Umbilical cord (tissue), 2 donors: ENCODE measurements around the gene GSK3B. TPM values are rescaled to one million over a fixed set of nuclear protein-coding genes. Genes with fewer than 3 reads are reported as not detected.
"Not testable (repeated sequence)": the region's sequence is repeated elsewhere in the genome, so short reads cannot be mapped to it uniquely, and the experiment has no call there.

ENCODE experiments used
- DNase-seq: peaks from one replicate; pipeline ENCODE4 v3.0.0-alpha.2; 2015; ENCODE audit warnings: low spot score
- total RNA-seq: library from RNA; depleted of rRNA; stranded (reverse); fragments of >200 nt; gene quantifications from one replicate; pipeline ENCODE4 v1.2.3, GENCODE V29; 2014; ENCODE audit warnings: low replicate concordance; ENCODE audit not compliant: insufficient read depth

GSK3B gene
- total RNA-seq, 1 donor from 2014 or later = 43.1 TPM

GRCh38 chr3:120017692-120018091 is 76.6 kb downstream of the GSK3B start:
- DNase-seq = no peak

- DNase-seq = no peak
Measured at GRCh38 chr3:120013481-120013880, 80.8 kb downstream of the GSK3B start.

- not testable (repeated sequence) for DNase-seq
Measured at GRCh38 chr3:120005741-120006140, 88.5 kb downstream of the GSK3B start.

- not testable (repeated sequence) for DNase-seq
Measured at GRCh38 chr3:120004008-120004498, 90.2 kb downstream of the GSK3B start.

- no peak for DNase-seq
Measured at GRCh38 chr3:119998166-119998565, 96.1 kb downstream of the GSK3B start.

GRCh38 chr3:119990888-119991287 is 103.4 kb downstream of the GSK3B start:
- DNase-seq = no peak

- DNase-seq = no peak
Measured at GRCh38 chr3:119989981-119990655, 104.1 kb downstream of the GSK3B start.

- not testable (repeated sequence) for DNase-seq
Measured at GRCh38 chr3:119986812-119987211, 107.4 kb downstream of the GSK3B start.

- no peak for DNase-seq
Measured at GRCh38 chr3:119981386-119981785, 112.9 kb downstream of the GSK3B start.

- no peak for DNase-seq
Measured at GRCh38 chr3:119978554-119979208, 115.6 kb downstream of the GSK3B start.

- DNase-seq = no peak
Measured at GRCh38 chr3:119977353-119977752, 116.9 kb downstream of the GSK3B start.

- DNase-seq = no peak
Measured at GRCh38 chr3:119976214-119976613, 118.0 kb downstream of the GSK3B start.

GRCh38 chr3:119974656-119975055 is 119.6 kb downstream of the GSK3B start:
- no peak for DNase-seq

- no peak for DNase-seq
Measured at GRCh38 chr3:119973018-119973646, 121.1 kb downstream of the GSK3B start.

- no peak for DNase-seq
Measured at GRCh38 chr3:119969759-119970158, 124.5 kb downstream of the GSK3B start.

- no peak for DNase-seq
Measured at GRCh38 chr3:119967353-119968006, 126.8 kb downstream of the GSK3B start.

- DNase-seq = no peak
Measured at GRCh38 chr3:119965692-119966091, 128.6 kb downstream of the GSK3B start.

- no peak for DNase-seq
Measured at GRCh38 chr3:119964294-119964693, 130.0 kb downstream of the GSK3B start.

- DNase-seq = no peak
Measured at GRCh38 chr3:119955972-119956371, 138.3 kb downstream of the GSK3B start.

- DNase-seq = no peak
Measured at GRCh38 chr3:119950666-119951325, 143.5 kb downstream of the GSK3B start.

GRCh38 chr3:119945291-119945690 is 149.0 kb downstream of the GSK3B start:
- DNase-seq = no peak

- no peak for DNase-seq
Measured at GRCh38 chr3:119944091-119944490, 150.2 kb downstream of the GSK3B start.
